ENCODE data around the gene VEZT. TPM values are rescaled to one million over a fixed set of nuclear protein-coding genes. Genes with fewer than 3 reads are reported as not detected.
A peak's percentile ranks its signal among the peaks of the same experiment; 100 is the strongest.
"Not testable (repeated sequence)": the region's sequence is repeated elsewhere in the genome, so short reads cannot be mapped to it uniquely, and the experiment has no call there.

VEZT gene
- total RNA-seq, 1 donor from 2014 or later = 51.5 TPM

DNA sequence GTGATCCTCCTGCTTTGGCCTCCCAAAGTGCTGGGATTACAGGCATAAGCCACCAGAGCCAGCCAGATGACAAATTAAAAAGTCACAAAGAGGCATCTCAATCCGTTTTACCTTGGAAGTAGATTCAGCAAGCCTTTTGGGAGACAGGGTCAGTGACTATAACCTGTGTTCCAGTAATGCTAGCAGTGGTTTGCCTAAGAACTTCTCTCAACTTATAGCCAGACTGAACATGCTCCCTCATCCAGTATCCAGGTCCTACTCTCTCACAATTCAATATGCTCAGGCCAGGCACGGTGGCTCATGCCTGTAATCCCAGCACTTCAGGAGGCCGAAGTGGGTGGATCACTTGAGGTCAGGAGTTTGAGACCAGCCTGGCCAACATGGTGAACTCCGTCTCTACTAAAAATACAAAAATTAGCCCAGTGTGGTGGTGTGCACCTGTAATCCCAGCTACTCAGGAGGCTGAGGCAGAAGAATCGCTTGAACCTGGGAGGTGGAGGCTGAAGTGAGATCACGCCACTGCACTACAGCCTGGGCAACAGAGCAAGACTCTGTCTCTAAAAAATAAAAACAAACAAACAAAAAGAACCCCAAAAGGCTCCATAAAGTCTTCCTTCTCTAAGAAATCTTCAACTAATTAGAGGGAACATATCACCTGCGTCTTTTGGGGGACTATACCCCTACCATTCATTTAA, 20.6 kb upstream of the VEZT start:
- intact Hi-C loops (cut with DNase I); ATAC-seq; DNase-seq (ENCODE audit: missing footprints): not testable (repeated sequence)

DNA sequence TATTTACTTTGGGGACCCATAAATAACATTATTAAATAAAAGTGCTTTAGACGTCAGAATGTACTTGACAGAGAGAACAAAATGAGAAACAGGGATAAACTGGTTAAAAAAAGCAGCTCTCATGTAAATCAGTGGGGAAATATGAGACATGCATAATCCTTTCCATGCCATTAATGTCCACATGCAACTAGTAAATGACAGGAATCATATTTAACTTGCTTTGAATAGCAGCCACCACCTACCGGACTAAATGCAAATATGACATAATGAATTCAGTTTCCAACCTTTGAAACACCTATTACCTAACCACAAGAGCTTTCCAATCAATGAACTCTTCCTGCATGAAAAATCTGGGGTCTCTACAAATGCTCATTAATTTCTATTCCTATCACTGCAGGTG, 20.0 kb upstream of the VEZT start:
- intact Hi-C loops (cut with DNase I) = no loop called here

GRCh38 chr12:95198914-95199313, 18.7 kb upstream of the VEZT start:
- ATAC-seq = no peak
- DNase-seq (ENCODE audit: missing footprints) = no peak
- intact Hi-C loops (cut with DNase I) = no loop called here

More for the DNA sequence above, 20.0 kb upstream of the VEZT start:
- DNase-seq (ENCODE audit: missing footprints) = no peak
- ATAC-seq = no peak

DNA sequence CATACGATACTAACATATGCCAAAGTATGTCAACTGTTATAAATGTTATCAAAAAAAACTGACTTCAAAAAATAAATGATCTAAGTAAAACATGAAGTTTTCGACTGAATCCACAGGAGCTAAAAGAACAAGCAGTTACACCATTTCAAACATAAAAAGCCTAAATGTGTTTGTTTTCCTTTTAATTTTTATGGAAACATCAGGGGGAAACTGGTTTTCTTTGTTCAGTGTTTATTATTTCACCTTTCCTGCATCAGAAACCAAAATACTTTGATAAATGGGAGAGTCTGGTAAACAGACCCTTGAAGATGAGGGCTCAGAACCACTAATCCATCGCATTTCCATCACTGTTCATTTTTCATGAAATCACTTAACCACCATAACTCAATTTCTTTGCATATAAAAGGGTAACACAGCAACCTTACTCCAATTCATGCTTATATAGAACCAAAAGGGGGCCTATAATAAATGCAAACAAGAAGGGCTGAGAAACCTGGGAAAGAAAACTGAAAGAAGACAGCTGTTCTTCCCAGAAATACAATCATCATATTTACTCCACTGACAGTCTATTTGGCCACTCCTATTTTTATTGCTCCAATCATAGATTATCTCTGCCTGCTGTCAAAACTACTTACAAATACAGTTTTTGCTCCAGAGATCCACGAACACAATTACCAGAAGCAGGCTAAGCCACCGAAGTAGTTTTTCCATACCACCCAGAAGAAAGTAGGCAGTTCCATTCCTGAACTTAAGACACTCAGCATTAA, 17.3 kb upstream of the VEZT start:
- DNase-seq (ENCODE audit: missing footprints) (no peak), ATAC-seq (no peak)
- intact Hi-C loops (cut with DNase I) = loop anchor here (5.0 kb wide), 1 partner anchor 83 kb away; no protein-coding TSS in a partner anchor

GRCh38 chr12:95201056-95201670, 16.4 kb upstream of the VEZT start:
- ATAC-seq (no peak), DNase-seq (ENCODE audit: missing footprints) (no peak)
- intact Hi-C loops (cut with DNase I) = loop anchor here (5.0 kb wide), 1 partner anchor 84 kb away; no protein-coding TSS in a partner anchor

DNA sequence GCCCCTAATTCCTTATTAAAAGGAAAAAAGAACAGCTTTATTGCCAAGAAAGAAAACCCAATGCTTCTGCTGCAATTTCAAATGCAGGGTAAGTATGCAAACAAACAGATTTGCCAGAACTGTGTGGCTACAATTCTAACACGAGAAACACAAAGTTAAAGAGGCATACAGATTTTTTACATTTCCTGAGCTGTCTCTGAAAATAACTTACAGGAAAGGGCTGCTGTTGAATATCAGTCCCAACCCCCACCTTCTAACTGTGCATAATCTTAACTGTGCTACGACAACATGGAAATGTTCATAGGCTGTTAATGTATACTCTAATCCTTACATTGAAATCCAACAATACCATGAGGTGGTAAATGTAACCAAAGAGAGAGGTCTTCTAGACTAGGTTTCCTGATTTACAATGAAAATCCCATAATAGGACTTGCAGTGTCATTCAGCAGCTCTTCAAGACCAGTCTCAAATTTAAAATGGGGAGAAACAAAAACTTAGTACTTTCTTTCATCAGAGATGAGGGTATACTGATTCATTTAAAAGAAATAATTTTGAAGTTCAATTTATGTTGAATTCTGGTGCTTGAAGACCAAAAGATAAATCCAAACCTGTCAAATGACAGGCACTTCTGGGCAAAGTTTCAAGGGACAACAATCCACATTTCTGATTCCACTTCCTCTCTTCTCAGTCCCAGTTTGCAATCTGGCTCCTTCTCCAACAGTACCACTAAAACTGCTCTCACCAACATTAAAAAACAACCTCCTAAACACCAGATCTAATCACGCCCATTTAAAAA, 14.7 kb upstream of the VEZT start:
- intact Hi-C loops (cut with DNase I) = loop anchor here (5.0 kb wide), 1 partner anchor 86 kb away; no protein-coding TSS in a partner anchor
- ATAC-seq (no peak), DNase-seq (ENCODE audit: missing footprints) (no peak)

DNA sequence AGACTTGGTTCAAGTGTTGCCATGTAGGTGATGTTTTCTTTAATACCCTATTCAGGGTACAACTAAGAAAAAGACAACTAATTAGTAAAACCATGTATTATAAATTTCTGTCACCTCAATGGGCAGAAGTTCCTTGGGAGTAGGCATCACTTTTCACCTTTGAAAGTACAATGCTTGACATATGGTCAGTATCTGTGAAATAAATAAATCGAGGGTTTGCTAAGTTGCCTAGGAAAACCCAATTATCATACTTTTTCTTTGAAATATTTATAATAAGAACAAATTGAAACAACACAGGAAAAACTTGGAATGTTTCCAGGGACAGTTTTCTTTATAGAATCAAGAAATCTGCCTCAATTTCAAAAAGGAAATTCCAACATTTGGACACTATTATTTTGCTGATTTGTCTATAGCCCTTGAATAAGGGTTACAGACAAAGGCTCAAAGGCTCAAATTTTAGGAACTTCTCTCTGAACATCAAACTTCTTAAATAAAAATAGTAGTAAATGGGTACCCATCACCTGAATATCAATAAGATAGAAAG, 14.0 kb upstream of the VEZT start:
- intact Hi-C loops (cut with DNase I) = loop anchor here (5.0 kb wide), 1 partner anchor 86 kb away; no protein-coding TSS in a partner anchor
- ATAC-seq (no peak), DNase-seq (ENCODE audit: missing footprints) (no peak)

DNA sequence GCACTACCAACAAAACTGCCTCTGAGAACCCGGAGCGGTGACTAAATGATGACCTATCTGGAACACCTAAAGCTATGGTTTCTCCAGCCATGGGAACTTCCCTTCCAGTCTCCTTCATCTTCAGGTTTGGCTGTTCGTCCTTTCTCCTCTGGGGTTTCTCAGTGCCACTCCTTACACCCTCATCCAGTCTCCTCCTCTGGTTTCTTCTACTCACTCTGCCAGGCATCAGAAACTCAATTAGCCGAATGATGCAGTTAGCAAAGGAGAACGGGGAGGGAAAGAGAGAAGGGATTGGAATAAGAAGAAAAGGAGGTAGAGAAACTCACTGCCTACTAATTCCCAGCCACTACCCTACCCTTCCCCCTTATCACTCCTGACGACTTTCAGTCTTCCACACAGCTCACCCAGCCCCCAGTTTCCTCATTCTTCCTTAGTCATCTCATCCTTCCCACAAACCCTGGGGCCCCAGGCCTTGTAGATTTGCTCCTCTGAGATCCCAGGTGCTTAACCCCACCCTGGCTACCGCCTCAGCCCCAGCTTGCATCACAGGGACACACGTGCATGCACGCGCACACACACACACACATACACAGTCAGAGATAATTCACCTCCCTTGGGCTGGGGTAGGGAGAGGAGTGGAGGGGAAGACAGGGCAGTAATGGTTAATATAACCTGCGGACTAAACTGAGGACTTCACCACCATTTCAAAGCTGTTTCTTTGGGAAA, 13.3 kb upstream of the VEZT start:
- intact Hi-C loops (cut with DNase I) = loop anchor here (5.0 kb wide), 1 partner anchor 87 kb away; no protein-coding TSS in a partner anchor
- ATAC-seq (peak; percentile 11), DNase-seq (ENCODE audit: missing footprints) (no peak)

- no peak for ATAC-seq
- no peak for DNase-seq (ENCODE audit: missing footprints)
- intact Hi-C loops (cut with DNase I) = no loop called here
These were observed 12.5 kb upstream of the VEZT start for GRCh38 chr12:95205016-95205624.

GRCh38 chr12:95205685-95206084, 11.9 kb upstream of the VEZT start:
- ATAC-seq (peak; percentile 50), DNase-seq (ENCODE audit: missing footprints) (no peak)
- intact Hi-C loops (cut with DNase I) = no loop called here

GRCh38 chr12:95206916-95207315, 10.7 kb upstream of the VEZT start:
- DNase-seq (ENCODE audit: missing footprints) = no peak
- ATAC-seq = no peak
- intact Hi-C loops (cut with DNase I) = no loop called here

DNA sequence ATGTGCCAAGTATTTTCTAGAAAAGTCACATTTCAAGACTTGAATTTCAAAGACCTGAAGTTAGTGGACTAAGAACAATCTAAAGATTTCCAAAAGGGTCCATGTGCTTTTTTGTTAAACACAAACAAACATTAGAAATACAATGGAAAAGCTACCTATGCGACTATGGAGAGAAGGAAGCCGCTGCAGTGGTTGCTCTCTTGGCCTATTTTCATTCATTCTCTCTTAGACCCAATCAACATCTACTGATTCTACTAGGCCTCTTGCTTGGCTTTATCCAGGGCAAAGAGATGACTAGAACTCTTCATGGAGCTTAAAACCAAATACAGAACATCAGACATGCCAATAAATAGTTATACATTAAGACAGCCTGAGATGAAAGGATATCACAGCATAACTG, 10.2 kb upstream of the VEZT start:
- intact Hi-C loops (cut with DNase I) = no loop called here
- ATAC-seq (no peak), DNase-seq (ENCODE audit: missing footprints) (no peak)

- DNase-seq (ENCODE audit: missing footprints) (no peak), ATAC-seq (no peak)
- intact Hi-C loops (cut with DNase I) = no loop called here
These were observed 8.9 kb upstream of the VEZT start for GRCh38 chr12:95208678-95209077.

DNA sequence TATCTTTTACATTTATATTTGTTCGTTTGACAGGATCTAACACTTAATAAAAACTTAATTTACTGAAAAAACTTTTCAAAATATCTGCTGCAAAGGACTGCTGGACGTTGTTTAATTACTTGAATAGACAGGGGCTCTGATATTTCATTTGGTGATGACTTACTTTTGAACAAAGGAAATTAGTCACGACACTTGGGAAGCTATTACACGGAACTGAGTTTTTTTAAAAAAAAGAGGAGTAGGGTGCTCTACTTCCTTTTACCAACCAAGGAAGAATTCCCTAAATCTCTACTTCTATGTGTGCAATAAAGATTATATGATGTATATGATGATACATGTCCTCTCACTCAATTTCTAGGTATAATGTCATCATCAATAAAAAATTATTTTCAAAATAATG, 5.0 kb upstream of the VEZT start:
- ATAC-seq (no peak), DNase-seq (ENCODE audit: missing footprints) (no peak)
- intact Hi-C loops (cut with DNase I) = no loop called here

- intact Hi-C loops (cut with DNase I) = no loop called here
- DNase-seq (ENCODE audit: missing footprints) (no peak), ATAC-seq (no peak)
These were observed 4.5 kb upstream of the VEZT start for GRCh38 chr12:95213119-95213518.

DNA sequence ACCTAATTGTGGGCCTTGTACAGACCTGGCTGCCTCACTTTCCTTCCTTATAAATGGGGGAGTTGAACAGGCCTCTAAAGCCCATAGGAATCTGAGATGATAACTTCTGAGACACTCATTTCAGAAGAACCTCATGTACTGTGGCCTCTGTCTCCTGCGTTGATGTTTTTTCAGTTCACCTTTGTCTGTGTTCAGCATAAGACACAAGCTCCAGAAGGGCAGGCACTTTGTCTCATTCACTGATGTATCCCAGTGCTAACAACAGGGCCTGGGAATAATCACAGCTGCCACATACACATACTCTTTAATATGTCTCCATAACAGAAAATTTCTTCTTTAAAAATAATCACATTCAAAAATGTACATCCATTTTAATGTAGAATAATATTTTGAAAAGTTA, 3.7 kb upstream of the VEZT start:
- intact Hi-C loops (cut with DNase I) = no loop called here
- DNase-seq (ENCODE audit: missing footprints) = no peak

GRCh38 chr12:95214466-95214865, 3.1 kb upstream of the VEZT start:
- no peak for DNase-seq (ENCODE audit: missing footprints)
- ATAC-seq = no peak
- intact Hi-C loops (cut with DNase I) = no loop called here

More for the DNA sequence above, 3.7 kb upstream of the VEZT start:
- ATAC-seq = no peak

DNA sequence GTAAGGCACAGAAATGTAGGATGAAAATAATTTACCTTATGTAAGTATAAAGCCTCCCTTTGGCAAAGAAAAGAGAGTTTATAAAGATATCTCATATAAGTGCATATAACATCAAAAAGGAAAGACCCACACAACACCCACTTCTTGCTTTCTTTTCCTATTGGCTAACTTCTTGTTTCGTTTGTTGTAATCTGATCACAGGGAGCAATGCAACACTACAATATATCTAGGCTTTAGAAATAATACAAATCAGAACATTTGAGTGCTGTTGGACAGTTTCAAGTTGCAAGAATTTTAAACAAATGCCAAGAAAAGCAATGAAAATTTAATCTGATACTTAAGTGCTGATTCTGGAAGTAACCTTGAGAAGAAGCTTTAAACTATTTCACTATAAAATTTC, 1.7 kb upstream of the VEZT start:
- intact Hi-C loops (cut with DNase I) = loop anchor here (5.0 kb wide), 3 partner anchors 59 to 121 kb away; no protein-coding TSS in a partner anchor

More for the DNA sequence above, 1.7 kb upstream of the VEZT start:
- DNase-seq (ENCODE audit: missing footprints) (no peak), ATAC-seq (no peak)

All from Right ventricle myocardium inferior (tissue), 1 donor.